ENCODE measurements around the gene CD34.
A peak's percentile ranks its signal among the peaks of the same experiment; 100 is the strongest.
"Not testable (repeated sequence)": the region's sequence is repeated elsewhere in the genome, so short reads cannot be mapped to it uniquely, and the experiment has no call there.

Gene CD34, protein sequence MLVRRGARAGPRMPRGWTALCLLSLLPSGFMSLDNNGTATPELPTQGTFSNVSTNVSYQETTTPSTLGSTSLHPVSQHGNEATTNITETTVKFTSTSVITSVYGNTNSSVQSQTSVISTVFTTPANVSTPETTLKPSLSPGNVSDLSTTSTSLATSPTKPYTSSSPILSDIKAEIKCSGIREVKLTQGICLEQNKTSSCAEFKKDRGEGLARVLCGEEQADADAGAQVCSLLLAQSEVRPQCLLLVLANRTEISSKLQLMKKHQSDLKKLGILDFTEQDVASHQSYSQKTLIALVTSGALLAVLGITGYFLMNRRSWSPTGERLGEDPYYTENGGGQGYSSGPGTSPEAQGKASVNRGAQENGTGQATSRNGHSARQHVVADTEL

DNA sequence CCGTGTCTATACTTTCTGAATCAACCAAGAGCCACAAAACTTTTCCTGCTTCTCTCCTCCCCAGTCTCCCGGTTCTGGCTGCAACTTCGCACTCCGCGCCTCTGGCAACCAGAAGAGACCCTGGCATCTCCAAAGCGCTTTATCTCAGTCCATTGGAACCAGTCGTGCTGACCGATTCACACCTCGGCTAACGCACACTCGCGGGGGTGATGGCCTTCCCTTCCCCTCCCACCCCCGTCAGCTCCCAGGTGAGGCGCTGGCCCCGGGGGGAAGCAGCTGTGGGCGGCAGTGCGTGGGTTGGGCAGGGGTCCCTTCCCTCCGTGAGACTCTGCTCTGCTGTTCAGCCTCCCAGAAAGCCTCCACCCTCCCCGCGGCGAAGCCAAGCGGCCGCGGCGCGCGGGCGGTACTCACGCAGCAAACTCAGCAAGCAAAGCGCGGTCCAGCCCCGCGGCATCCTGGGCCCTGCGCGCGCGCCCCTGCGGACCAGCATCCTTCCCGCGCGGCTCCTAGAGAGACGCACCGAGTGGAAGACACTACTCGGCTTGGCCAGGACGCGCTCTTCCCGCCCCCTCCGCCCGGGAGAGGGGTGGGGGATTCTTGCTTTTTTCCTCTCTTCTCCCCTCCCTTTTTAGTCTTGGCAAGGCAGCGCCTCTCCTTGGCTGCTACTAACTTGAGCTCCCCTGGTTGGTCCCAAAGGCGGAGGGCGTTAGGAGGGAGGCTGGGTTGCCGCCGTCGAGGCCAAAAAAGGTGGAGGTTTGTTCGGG is at the start of gene CD34:
TSS of gene CD34 (minus strand) at position 535 of the 764 bp plus-strand sequence. CDS start at position 490, 45 bp downstream.
- no peak for ATAC-seq

GRCh38 chr1:207960346-207960745 is 49.4 kb upstream of the CD34 start:
- no peak for ATAC-seq

GRCh38 chr1:207959910-207960309 is 49.0 kb upstream of the CD34 start:
- no peak for ATAC-seq

GRCh38 chr1:207959141-207959825 is 48.4 kb upstream of the CD34 start:
- ATAC-seq: peak in 1 of 2 donors; percentile 25

DNA sequence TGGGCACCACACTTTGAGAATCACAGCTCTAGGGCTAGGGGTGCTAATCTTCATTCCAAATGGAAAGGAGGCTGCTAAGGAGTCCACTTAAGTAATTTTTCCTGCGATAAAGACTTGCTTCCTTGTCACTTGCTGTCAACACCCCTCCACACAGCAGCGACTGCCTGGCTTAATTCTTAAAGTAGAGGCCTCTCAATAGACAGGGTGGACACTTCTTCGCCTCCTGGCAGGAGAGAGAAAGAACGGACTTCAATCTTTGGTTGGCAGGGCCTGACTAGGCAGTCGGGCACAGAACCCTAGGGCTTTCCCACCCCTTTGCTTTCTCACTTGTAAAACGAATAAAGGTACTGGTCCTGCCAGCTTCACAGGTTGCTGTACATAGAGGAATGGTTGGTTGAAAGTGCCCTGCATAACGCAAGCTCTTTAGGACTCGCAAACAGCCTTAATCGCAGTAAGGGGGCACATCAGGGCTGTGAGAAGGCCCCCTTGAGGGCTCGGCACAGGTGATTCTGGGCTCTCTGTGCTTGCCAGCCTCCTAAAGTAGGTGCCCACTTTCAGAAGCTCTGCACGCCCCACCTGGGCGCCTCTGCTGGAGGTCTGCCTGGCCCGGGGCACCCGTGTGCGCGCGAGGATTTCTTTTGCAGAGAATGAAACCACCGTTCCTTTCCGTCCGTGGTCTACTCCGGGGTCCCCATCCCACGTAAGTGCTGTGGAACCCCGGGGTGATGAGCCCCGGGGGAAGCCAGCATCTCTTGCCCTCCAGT is 47.6 kb upstream of the CD34 start:
- no peak for ATAC-seq

DNA sequence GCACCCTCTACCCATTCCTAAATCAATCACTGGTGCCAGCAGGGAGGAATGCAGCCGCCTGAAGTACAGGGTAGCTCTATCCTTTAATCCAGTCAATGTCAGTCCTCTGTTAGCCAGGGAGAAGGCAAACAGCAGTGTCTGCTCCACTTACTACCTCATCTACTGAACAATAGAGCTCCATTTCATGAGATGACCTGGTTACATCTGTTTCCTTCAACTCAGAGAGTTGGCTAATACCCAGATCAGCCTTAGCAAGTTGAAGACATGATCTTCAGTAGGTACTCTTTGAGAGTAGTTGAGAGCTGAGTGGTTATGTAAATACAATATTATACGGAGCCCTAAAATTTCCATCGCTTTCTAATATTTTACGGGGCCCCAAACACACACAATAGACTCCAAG is 46.1 kb upstream of the CD34 start:
- ATAC-seq: no peak

GRCh38 chr1:207954104-207954503 is 43.2 kb upstream of the CD34 start:
- ATAC-seq: no peak

GRCh38 chr1:207952617-207953542 is 42.0 kb upstream of the CD34 start:
- ATAC-seq: no peak

GRCh38 chr1:207951652-207952051 is 40.7 kb upstream of the CD34 start:
- ATAC-seq: no peak

- no peak for ATAC-seq
Measured at GRCh38 chr1:207950750-207951149, 39.8 kb upstream of the CD34 start.

DNA sequence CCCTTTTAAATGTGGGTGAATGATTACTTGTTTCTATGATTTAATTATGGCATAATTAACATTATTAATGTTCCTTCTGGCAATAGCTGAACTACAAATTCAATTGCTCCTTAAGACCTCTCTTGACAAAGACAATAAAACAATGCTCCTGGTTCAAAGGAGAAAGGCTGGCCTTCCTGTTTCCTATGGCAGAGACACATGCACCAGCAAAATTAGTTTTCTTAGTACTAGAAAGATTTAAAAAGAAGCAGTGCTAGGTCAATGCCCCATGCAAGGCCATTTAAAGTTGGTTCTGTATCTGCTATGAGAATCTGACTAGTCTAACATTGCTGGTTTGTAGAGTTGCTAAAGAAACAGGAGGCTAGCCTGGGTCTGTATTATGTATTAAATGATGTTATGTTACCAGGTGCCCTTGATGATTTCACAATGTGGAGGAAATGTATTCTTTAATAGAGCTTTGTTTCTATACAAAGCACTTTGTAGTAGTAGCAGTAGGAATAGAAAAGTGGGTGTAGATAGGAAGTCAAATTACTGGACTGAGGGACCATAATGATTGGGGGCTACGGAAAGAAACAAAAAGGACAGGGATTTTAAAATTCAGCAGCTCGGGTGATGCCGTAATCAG is 38.8 kb upstream of the CD34 start:
- ATAC-seq: no peak

DNA sequence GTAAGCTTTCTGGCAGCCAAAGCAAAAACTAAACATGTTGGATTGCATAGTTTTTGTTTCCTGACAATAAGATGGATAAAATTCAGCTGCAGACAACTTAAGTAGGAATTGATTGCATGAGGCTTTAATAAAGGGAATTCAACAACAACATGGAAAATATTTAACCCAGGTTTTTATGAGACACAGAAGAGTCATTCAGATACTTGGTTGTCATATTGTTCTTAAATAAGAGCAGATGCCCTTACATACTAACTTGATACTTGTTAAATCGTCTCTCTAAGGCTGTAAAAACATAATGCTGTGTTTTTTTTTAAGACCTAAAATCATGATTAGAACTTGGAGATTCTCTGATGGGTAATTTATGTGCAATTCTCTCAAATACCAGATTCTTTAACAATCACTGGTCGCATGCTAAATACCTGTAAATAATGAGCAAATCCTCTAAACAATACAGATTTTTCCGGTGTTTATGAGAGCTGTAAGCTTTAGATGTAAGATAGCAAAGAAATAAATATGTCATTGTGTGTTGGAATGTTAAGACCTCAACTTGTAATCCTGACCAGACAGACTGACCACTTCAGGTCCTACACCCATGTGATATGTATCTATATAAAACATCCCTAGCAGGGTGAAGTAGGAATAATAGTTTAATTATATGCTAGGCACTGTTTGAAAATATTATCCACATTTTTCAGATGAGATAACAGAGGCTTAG is 37.8 kb upstream of the CD34 start:
- ATAC-seq: no peak

DNA sequence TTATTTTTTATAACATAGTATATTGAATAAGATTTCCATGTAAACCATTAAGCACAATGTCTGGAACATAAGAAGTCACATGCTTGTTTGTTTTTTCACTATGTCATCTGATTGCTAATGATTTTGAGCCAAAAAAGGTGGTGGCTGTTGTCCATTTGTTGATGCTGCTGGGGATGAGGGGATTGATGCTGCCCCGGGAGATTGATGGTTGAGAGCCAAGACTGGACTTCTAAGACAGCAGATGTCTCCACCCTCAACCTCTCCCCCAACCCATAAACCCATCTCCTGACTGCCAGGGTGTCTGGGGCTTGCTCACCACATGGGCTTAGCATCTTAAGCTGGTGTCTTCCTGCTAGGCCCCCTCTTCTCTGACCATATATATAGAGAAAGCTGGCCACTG is 35.8 kb upstream of the CD34 start:
- ATAC-seq: no peak

- no peak for ATAC-seq
Measured at GRCh38 chr1:207944571-207944970, 33.6 kb upstream of the CD34 start.

- not testable (repeated sequence) for ATAC-seq
Measured at GRCh38 chr1:207942337-207942741, 31.4 kb upstream of the CD34 start.

DNA sequence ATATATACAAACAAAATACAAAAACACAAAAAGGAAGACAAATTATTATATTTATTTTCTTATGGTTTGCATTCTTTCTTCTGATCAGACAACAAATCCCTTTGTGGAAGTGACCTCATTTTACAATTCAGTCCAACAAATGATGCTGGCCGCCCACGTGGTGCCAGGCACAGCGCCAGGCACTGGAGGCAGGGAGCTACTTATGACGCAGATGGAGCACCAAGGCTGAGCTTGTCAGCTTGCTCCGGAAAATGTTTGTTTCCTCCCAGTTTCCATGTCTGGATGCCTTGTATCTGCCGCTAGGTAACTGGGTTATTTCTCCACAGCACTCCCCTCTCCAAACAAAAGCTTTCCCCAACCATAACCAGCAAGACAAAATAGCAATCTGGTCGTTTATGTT is 30.7 kb upstream of the CD34 start:
- no peak for ATAC-seq

- no peak for ATAC-seq
Measured at GRCh38 chr1:207938016-207938415, 27.1 kb upstream of the CD34 start.

DNA sequence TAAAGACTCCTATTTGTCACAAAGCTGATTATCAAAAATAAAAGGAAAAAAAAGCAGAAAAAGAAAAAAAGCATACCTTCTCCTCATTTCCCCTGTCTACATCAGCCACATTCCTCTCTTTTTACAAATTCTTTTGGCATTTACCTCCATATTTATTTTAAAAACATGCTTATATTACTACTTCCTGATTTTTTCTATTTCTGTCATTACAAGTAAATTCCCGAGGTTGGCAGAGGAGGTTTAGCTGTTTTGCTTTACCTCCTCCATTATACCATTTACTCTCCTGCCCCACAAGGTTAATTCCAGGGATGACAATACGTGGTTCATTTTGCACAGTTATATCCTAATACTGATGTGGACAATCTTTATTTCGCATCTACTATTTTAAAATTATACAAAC is 26.3 kb upstream of the CD34 start:
- ATAC-seq: no peak

GRCh38 chr1:207935166-207935583 is 24.2 kb upstream of the CD34 start:
- no peak for ATAC-seq

DNA sequence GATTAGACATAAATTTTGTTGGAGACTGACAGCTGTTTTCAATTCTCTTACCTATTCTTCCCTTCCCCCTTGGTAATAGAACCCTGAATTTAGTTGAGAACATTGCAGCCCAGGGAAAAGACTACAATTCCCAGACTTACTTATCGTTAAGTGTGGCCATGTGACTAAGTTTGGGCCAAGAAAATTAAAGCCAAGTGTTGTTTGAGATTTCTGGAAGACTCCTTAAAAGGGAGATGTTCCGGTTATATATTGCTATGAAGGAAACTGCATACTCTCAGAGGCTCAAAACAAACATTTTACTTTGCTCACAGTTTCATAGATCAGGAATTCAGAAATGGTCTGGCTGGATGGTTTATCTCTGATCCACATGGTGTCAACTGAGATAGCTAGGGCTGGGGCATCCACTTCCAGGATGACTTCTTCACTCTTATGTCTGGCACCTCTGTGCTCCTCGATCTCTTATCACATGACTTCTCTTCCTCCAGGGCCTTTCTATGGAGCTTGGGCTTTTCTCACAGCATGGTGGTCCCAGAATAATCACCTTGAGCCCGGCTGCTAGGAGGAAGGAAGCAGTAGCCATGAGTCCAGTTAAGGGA is 22.4 kb upstream of the CD34 start:
- ATAC-seq: no peak
